OCI-LY7 (cell line): ENCODE measurements around the gene CLCN6. TPM values are rescaled to one million over a fixed set of nuclear protein-coding genes. Genes with fewer than 3 reads are reported as not detected.
A peak's percentile ranks its signal among the peaks of the same experiment; 100 is the strongest.

Experiments
- BruUV-seq: library from RNA; stranded (reverse); fragments of 400-500 nt; replicated peaks from 2 replicates; lab custom pipeline; 2021; lab: Mats Ljungman, UMichigan
- CTCF ChIA-PET: fragments of 300-600 bp; sonication (Branson Sonifier 250); formaldehyde crosslinking; loops from one replicate; lab custom pipeline; 2022; ENCODE audit warnings: antibody characterized with exemption; ENCODE audit not compliant: unreplicated experiment; lab: Charles Lee
- POLR2A ChIA-PET: fragments of 300-600 bp; sonication (Branson Sonifier 250); formaldehyde crosslinking; loops from one replicate; lab custom pipeline; 2022; ENCODE audit warnings: antibody characterized with exemption; lab: Charles Lee
- DNase-seq: peaks from one replicate; pipeline ENCODE4 v3.0.0-alpha.2; 2015; ENCODE audit warnings: low spot score
- H2AFZ ChIP-seq: fragments of 200-600 bp; sonication (generic), shearing (Covaris generic); 2 replicates; pipeline ENCODE4 v1.6.1; 2014; ENCODE audit warnings: mild to moderate bottlenecking, antibody characterized with exemption, low read length, moderate library complexity
- H3K27ac ChIP-seq: fragments of 200-600 bp; sonication (generic); 2 replicates; pipeline ENCODE4 v1.5.1; 2014; ENCODE audit warnings: mixed run types, low read depth, mild to moderate bottlenecking, moderate library complexity, low read length, inconsistent platforms; ENCODE audit not compliant: poor library complexity, severe bottlenecking
- H3K36me3 ChIP-seq: fragments of 200-600 bp; sonication (generic); 2 replicates; pipeline ENCODE4 v1.6.1; 2014; ENCODE audit warnings: mild to moderate bottlenecking, antibody characterized with exemption, low read length, moderate library complexity, mixed read lengths; ENCODE audit not compliant: insufficient read depth
- H3K4me1 ChIP-seq: fragments of 200-600 bp; sonication (generic); 2 replicates; pipeline ENCODE4 v1.5.1; 2014; ENCODE audit warnings: mild to moderate bottlenecking, low read length; ENCODE audit not compliant: insufficient read depth, poor library complexity, severe bottlenecking
- H3K4me2 ChIP-seq: fragments of 200-600 bp; sonication (generic); 2 replicates; pipeline ENCODE4 v1.6.1; 2014; ENCODE audit warnings: mild to moderate bottlenecking, low read length
- H3K4me3 ChIP-seq: fragments of 200-600 bp; sonication (generic); 2 replicates; pipeline ENCODE4 v1.5.1; 2014; ENCODE audit warnings: mild to moderate bottlenecking, low read depth, low read length; ENCODE audit not compliant: poor library complexity, severe bottlenecking
- H3K79me2 ChIP-seq: fragments of 200-600 bp; sonication (generic); 2 replicates; pipeline ENCODE4 v1.6.1; 2016; ENCODE audit warnings: low read depth, mild to moderate bottlenecking, low read length, moderate library complexity, mixed read lengths; ENCODE audit not compliant: insufficient read depth
- H3K9me2 ChIP-seq: fragments of 200-600 bp; sonication (generic); 2 replicates; pipeline ENCODE4 v1.6.1; 2016; ENCODE audit warnings: mild to moderate bottlenecking, low read length, mixed read lengths; ENCODE audit not compliant: insufficient read depth
- H3K9me3 ChIP-seq: fragments of 200-600 bp; sonication (generic); 2 replicates; pipeline ENCODE4 v1.6.1; 2014; ENCODE audit warnings: mild to moderate bottlenecking, mixed run types, low read length, mixed read lengths
- H4K20me1 ChIP-seq: fragments of 200-600 bp; sonication (generic); 2 replicates; pipeline ENCODE4 v1.6.1; 2014; ENCODE audit warnings: mild to moderate bottlenecking, antibody characterized with exemption, low read length, moderate library complexity, mixed read lengths; ENCODE audit not compliant: insufficient read depth
- CTCF ChIP-seq: fragments of 200-600 bp; sonication (generic); conservative IDR thresholded peaks from 2 replicates; pipeline ENCODE4 v1.5.1; 2014; ENCODE audit warnings: mild to moderate bottlenecking, antibody characterized with exemption, low read length, moderate library complexity, mixed read lengths
- EZH2phosphoT487 ChIP-seq: fragments of 200-600 bp; sonication (generic); IDR thresholded peaks from 2 replicates; pipeline ENCODE4 v1.6.1; 2018; ENCODE audit warnings: low read depth, borderline replicate concordance, mild to moderate bottlenecking, mixed run types, antibody characterized with exemption, low read length, moderate library complexity, mixed read lengths
- intact Hi-C: fragments of 100-400 bp; cut with micrococcal nuclease; formaldehyde crosslinking; loops from one replicate; pipeline ENCODE4 v1.10.0; 2022; ENCODE audit not compliant: unreplicated experiment
- total RNA-seq, 2 experiments: library from RNA; depleted of rRNA in 1 of 2; stranded (reverse); fragments of >200 nt in 1 of 2; shearing (Covaris generic) in 1 of 2; gene quantifications; 2 replicates each; pipeline ENCODE4 v1.2.3, GENCODE V29; 2014 to 2022

Gene CLCN6
- total RNA-seq, 2 experiments from 2014 or later, result 19.7 to 65.8 TPM

- no peak for DNase-seq
- intact Hi-C loops, result no loop called here
- ChIA-PET POLR2A (interaction anchor here (0.5 kb wide), 1 partner anchor 48 kb away, joined by 3 read pairs; no protein-coding TSS in a partner anchor), CTCF (no interaction called here)
- Histone ChIP-seq H3K4me1 (peaks cover 6% of the 10 kb centered on the region), H2AFZ (no peak overlapping the region), H3K79me2 (no peaks in the 10 kb centered on the region), H4K20me1 (no peaks in the 10 kb centered on the region), H3K9me3 (no peaks in the 10 kb centered on the region), H3K27ac (no peak overlapping the region), H3K36me3 (no peaks in the 10 kb centered on the region), H3K9me2 (no peaks in the 10 kb centered on the region), H3K4me3 (no peak overlapping the region), H3K4me2 (no peak overlapping the region)
- TF ChIP-seq EZH2phosphoT487, result no peak
- TF ChIP-seq CTCF, result no peak
- BruUV-seq, result no TSS peak
These were observed 49.4 kb downstream of the CLCN6 start for GRCh38 chr1:11855430-11855829.

- Histone ChIP-seq H3K4me3 (no peak overlapping the region), H3K4me2 (no peak overlapping the region), H3K4me1 (peaks cover 6% of the 10 kb centered on the region), H3K36me3 (no peaks in the 10 kb centered on the region), H3K27ac (no peak overlapping the region), H4K20me1 (no peaks in the 10 kb centered on the region), H3K9me3 (no peaks in the 10 kb centered on the region), H3K9me2 (no peaks in the 10 kb centered on the region), H2AFZ (no peak overlapping the region), H3K79me2 (no peaks in the 10 kb centered on the region)
- TF ChIP-seq EZH2phosphoT487 (no peak), CTCF (no peak)
- no peak for DNase-seq
- CTCF ChIA-PET, result no interaction called here
- intact Hi-C loops, result no loop called here
- BruUV-seq, result no TSS peak
- POLR2A ChIA-PET, result interaction anchor here (0.6 to 1.0 kb wide), 3 partner anchors 9 to 573 kb away, joined by 3 to 4 read pairs (median 3); partner anchors contain the start of gene NPPA
These were observed 50.7 kb downstream of the CLCN6 start for GRCh38 chr1:11856698-11857097.

- CTCF ChIA-PET, result no interaction called here
- Histone ChIP-seq H3K4me1 (peaks cover 6% of the 10 kb centered on the region), H3K9me2 (no peaks in the 10 kb centered on the region), H2AFZ (no peak overlapping the region), H3K9me3 (no peaks in the 10 kb centered on the region), H3K79me2 (no peaks in the 10 kb centered on the region), H3K4me3 (no peak overlapping the region), H3K4me2 (no peak overlapping the region), H3K27ac (no peak overlapping the region), H3K36me3 (no peaks in the 10 kb centered on the region), H4K20me1 (no peaks in the 10 kb centered on the region)
- intact Hi-C loops, result no loop called here
- no peak for TF ChIP-seq EZH2phosphoT487
- TF ChIP-seq CTCF, result no peak
- DNase-seq, result peak; percentile 19
- POLR2A ChIA-PET, result interaction anchor here (0.6 to 1.0 kb wide), 4 partner anchors 9 to 573 kb away, joined by 3 to 4 read pairs (median 4); partner anchors contain the start of gene NPPA
- BruUV-seq, result no TSS peak
These were observed 51.3 kb downstream of the CLCN6 start for GRCh38 chr1:11857164-11857851.
